ENCODE data around the gene TVP23A.

DNA sequence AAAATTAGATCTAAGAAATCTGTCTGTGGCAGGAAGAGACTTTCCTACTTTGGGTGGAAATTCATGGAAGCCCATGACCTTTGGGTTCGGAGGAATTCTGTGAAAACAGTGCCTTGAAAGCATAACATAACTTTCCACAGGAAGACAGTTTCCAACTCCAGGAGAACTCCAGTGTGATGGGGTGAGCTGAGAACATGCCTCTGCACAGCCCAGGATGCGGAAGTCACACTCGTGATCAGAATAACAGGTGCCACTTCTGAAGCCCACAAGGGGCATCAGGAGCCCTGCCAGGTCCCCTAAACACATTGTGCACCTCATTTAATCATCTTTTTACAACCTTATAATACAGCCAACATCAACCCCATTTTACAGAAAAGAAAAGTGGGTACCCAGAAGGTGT, 9.7 kb downstream of the TVP23A start:
- no peak for TF ChIP-seq RAD21 (IDR thresholded peaks at IDR 0.05; ENCODE audit: low read depth)
- TF ChIP-seq, protein P1, sequence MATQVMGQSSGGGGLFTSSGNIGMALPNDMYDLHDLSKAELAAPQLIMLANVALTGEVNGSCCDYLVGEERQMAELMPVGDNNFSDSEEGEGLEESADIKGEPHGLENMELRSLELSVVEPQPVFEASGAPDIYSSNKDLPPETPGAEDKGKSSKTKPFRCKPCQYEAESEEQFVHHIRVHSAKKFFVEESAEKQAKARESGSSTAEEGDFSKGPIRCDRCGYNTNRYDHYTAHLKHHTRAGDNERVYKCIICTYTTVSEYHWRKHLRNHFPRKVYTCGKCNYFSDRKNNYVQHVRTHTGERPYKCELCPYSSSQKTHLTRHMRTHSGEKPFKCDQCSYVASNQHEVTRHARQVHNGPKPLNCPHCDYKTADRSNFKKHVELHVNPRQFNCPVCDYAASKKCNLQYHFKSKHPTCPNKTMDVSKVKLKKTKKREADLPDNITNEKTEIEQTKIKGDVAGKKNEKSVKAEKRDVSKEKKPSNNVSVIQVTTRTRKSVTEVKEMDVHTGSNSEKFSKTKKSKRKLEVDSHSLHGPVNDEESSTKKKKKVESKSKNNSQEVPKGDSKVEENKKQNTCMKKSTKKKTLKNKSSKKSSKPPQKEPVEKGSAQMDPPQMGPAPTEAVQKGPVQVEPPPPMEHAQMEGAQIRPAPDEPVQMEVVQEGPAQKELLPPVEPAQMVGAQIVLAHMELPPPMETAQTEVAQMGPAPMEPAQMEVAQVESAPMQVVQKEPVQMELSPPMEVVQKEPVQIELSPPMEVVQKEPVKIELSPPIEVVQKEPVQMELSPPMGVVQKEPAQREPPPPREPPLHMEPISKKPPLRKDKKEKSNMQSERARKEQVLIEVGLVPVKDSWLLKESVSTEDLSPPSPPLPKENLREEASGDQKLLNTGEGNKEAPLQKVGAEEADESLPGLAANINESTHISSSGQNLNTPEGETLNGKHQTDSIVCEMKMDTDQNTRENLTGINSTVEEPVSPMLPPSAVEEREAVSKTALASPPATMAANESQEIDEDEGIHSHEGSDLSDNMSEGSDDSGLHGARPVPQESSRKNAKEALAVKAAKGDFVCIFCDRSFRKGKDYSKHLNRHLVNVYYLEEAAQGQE (IDR thresholded peaks at IDR 0.05; ENCODE audit: low read depth) = no peak
- no peak for TF ChIP-seq EGR1 (IDR thresholded peaks at IDR 0.05)
- TF ChIP-seq CEBPB (IDR thresholded peaks at IDR 0.05) = no peak
- TF ChIP-seq, protein P2, sequence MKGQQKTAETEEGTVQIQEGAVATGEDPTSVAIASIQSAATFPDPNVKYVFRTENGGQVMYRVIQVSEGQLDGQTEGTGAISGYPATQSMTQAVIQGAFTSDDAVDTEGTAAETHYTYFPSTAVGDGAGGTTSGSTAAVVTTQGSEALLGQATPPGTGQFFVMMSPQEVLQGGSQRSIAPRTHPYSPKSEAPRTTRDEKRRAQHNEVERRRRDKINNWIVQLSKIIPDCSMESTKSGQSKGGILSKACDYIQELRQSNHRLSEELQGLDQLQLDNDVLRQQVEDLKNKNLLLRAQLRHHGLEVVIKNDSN (IDR thresholded peaks at IDR 0.05) = no peak
- TF ChIP-seq, protein P3, sequence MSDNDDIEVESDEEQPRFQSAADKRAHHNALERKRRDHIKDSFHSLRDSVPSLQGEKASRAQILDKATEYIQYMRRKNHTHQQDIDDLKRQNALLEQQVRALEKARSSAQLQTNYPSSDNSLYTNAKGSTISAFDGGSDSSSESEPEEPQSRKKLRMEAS (IDR thresholded peaks at IDR 0.05) = no peak
- TF ChIP-seq ZBTB7A (IDR thresholded peaks at IDR 0.05; ENCODE audit: low read depth) = no peak
- TF ChIP-seq TAF1 (IDR thresholded peaks at IDR 0.05; ENCODE audit: low read depth) = no peak
- TF ChIP-seq TCF12 (IDR thresholded peaks at IDR 0.05; ENCODE audit: low read depth) = no peak
- TF ChIP-seq EP300 (IDR thresholded peaks at IDR 0.05; ENCODE audit: borderline replicate concordance) = no peak
- no peak for TF ChIP-seq YY1 (IDR thresholded peaks at IDR 0.05; ENCODE audit: low read depth)
- TF ChIP-seq TEAD4 (IDR thresholded peaks at IDR 0.05) = no peak
- TF ChIP-seq FOXM1 (IDR thresholded peaks at IDR 0.05; ENCODE audit: borderline replicate concordance, low read depth) = no peak
- no peak for TF ChIP-seq CREB1 (IDR thresholded peaks at IDR 0.05; ENCODE audit: low read depth)
